Activated CD4-positive, alpha-beta T cell treated with anti-CD3 and anti-CD28 coated beads, Interleukin-2, amount 50 U/mL, for 48 hours (primary cell): ENCODE data around the gene IBSP.

Source experiments
- DNase-seq, 2 experiments: peaks; one replicate each; pipeline ENCODE4 v3.0.0-alpha.2; 2020

IBSP gene

DNA sequence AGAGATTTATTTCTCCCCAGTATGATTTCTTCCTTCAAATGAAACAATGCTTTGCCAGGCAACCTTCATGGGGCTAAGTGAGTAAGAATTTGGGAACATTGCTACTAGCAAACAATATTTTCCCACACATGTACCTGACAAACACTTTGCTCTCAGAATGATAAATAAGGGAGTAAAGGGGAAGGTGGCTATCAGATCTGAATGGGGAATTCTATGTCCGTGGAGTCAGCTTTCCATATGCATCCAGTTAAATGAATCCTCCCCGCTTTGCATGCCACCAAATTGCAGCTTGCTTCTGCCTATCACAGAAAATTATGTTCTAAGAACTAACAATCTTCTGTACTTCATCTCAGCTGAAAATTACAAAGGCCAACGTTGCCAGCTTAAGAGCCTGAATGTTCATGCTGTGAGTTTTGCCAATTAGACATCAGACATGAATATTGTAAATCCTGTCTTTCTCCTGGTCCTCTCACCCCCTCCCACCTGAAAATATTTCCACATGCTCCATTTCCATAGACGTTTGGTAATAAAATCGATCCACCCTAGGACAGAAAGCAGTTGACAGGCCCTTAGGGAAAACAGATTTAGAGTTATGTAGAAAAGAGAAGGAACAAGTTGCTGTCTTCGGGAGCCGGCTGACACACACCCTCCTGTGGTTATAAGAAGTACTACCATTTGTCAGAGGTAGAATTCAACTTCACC, 39.7 kb downstream of the IBSP start:
- peak in 1 of 2 experiments; percentile 3 for DNase-seq

DNA sequence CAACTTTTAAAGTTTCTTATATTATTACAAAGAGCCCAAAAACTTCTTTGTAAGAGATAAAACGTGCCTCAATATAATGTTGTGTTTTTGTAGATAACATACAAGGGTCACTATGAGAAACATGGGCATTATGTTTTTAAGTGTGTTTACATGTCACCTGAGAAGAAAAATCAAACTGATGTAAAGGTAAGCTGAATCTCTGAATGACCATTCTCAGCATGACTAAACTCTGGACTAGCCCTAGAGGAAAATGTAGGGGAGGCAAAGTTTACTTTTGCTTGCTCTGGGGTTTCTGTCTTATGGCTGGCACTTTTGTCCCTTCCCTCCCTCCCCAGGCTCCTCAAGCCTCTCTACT, 40.2 kb downstream of the IBSP start:
- no peak for DNase-seq

DNA sequence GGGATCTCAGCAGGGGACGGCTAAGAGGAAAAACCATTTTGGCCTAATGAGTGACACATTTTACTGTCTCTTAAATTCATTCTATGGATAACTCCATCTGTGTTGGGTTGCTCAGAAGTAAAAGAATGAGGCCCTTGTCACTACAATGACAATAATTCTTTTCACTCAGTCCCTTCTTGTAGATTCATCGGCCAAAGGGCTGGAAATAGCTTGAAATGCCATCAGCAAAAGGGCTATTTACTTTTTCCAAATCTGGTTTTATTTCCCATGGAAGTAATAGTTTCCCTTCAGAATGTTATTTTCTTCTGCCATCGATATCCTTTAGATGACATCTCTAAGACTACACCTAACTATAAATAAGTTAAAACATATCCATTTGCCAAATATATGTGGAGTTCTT, 40.8 kb downstream of the IBSP start:
- DNase-seq: no peak

DNA sequence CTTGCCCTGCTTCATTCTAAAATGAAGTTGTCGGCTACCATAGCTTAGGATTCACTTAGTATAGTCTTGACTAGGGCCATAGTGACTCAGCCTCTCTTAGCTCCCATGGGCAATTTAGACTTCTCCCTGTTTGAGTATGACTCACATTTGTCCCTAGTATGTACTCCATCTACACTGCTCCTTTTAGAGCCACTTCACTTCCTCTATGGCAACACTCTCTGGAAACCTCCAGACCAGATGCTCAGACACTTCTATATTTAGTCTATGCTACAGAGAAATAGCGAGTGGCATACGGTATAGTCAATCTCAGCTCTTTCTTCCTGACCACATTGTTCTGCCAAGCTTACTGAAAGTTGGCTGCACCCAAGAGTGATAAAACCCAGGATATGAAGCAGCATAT, 44.6 kb downstream of the IBSP start:
- DNase-seq: no peak

DNA sequence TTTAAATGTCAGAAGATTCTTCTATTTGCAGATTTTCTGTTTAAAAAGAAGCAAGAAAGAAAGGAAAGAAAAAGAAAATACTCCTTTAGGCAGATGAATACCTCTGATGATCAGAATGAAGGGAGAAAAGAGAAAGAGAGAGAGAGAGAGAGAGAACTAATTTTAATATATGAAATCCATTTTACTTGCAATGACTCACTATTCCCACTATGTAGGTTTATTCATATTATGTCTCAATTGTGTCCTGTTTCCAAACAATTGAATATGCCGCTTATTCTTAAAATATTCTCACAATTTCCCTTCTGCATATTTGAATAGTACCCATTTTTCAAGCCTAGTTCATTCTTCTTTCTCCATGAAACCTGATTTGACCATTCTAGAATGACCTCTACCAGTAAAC, 45.1 kb downstream of the IBSP start:
- DNase-seq: no peak

DNA sequence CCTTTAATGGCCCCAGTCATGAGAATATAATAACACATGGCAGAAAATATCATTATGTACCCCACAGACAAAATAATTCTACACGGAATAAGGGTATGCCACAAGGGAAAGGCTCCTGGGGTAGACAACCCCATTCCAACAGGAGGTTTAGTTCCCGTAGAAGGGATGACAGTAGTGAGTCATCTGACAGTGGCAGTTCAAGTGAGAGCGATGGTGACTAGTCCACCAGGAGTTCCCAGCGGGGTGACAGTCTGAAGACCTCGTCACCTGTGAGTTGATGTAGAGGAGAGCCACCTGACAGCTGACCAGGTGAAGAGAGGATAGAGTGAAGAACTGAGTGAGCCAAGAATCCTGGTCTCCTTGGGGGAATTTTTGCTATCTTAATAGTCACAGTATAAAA, 46.9 kb downstream of the IBSP start:
- DNase-seq: no peak

DNA sequence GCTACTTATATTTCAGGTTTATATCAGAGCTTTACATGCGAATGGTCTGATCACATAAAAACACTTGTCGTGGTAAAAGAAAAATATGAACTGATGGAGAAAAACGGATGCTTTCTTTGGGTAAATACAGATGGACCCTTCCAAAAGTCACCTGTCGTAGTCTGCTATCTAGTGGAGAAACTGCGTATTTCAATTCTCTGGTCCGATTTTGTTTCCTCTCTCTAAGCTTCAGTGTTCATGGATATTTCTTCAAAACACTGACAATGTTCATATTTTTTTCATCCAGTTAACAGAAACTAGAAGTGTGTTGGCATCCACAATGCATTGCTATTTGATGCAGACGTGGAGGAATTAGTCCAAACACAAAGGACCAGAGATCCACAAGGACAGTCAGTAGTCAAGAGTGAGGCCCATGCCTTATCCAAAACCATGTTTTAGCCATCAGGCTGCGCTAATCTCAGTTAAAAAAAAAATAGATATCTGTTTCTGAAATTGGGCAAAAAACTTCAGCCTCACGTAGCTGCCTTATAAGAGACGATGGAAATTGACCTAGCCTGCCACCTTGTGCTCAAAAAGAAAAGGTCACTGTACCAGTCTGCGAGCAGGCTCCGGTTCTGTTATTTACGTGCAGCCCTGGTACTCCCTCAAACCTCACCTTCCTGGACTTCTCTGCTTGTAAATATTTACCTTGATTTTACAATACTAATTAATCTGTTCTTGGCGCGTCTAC, 49.4 kb downstream of the IBSP start:
- DNase-seq: peak; percentile 27 to 34

DNA sequence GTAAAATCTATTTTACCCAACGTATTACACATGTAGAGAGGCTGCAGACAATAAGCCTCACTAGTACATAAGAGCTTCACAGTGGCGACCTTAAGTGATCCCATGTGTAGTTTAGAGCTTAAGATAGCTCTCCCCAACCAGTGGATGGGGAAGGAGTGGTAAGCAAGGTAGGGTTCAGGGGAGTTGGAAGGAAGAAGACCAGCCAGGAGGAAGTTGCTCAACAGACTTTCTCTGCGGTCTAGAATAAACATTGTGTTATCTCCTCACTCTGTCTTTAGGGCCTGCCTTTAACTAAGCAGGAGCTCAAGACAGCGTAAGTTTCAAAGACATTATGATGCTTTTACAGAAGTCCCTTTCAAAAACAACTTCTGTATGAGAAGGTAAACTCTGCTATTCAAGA, 50.3 kb downstream of the IBSP start:
- no peak for DNase-seq

DNA sequence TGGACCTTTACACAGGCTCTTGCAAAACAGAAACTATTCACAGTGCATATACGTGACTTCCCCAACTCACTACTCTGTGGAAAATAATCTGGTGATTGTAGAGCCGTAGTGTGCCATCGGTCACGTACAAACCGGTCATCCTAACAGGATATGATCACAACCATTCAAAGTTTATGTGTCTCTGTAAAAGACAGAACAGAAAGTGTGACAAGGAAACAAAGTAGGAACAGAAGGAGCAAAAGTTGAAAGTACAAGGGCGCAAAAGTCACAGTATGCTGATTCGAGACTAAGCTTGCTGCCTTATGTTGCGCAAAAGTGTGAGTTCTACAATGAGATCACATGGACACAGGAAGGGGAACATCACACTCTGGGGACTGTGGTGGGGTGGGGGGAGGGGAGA, 52.0 kb downstream of the IBSP start:
- DNase-seq: no peak

DNA sequence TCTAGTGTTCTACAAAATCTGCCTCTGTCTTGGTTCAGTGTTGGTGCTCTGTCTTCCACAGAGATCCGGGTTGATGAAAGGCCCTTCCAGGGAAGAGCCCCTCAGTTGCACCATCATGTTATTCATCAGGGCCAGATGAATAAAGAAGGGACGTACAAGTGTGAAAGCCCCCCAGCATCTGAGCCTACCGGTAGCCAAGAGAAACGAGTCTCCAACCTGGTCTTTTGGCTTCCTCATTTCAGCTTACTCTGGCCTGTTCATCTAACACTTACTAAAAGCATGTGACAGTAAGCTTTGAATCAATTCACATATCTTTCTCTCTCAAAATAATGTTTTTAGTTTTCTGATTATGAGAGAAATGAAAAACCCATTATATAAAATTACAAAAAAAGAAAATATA, 52.6 kb downstream of the IBSP start:
- DNase-seq: no peak

DNA sequence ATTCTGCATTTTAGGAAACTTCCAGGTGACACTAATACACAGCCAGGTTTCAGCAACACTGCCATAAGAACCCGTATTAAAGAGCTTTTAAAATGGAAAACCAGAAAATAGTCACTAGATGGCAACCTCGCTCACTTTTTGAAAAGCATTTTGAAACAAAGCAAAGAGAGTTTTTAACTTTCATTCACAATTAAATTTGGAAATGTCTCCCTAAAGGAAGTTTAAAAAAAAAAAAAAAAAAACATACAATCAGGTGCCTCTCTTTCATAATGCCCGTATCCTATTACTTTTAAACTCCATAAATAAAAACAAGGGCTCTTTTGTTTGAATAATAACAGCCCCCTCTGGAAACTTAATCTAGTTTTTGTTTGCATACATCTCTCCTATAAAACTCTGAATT, 53.8 kb downstream of the IBSP start:
- DNase-seq: no peak

DNA sequence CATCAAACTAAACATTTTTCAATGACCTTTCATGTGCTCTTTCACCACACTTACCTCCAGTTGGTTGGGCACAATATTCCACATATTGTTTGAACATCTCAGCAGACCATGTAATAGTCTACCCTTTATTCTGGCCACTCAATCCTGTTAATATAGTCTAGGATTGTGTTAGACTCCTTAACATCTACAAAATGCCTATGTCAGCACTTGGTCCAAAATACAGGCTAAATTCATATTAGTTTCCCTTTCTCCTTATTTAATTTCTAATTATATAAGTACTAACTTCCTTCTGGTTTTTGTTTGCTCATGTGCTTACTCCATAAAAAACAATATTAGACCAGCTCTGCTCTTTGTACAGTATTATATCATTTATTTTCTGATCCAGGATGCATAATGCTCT, 54.5 kb downstream of the IBSP start:
- no peak for DNase-seq

DNA sequence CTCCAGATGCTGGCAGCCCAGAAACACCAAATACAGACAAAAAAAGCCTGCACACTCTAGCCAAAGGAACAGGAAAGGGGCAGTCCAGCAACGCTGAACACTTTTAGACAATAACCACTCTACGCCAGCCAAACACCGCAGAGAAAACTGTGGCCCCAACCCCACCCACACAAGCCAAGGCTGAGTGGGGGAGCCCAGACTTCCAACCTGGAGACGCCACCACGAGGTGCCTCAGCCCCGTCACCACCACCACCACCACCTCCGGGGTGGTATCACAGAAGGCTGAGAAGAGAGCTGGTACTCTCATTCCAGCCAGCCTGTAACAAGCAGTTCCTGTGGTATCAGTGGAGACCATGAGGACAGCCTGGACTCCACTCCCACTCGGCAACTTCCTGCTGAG, 56.2 kb downstream of the IBSP start:
- DNase-seq: no peak

DNA sequence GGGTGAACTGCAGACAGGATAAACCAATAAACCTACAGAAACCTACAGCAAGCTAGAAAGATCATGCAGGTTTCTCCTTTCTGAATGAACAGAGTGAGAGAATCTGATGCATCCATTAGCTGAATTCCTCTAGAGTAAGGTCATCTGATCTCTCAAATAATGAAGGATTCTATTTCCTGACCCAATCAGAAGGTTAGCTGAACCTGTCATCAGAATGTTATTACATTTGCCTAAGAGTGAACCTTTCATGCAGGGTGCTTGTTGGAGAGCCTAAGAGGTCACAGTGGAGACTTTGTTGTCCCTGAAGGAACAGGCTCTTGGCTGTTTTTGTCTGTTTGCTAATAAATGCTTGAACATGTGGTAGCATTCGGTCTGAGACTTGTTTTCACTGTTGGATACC, 57.5 kb downstream of the IBSP start:
- DNase-seq: no peak

DNA sequence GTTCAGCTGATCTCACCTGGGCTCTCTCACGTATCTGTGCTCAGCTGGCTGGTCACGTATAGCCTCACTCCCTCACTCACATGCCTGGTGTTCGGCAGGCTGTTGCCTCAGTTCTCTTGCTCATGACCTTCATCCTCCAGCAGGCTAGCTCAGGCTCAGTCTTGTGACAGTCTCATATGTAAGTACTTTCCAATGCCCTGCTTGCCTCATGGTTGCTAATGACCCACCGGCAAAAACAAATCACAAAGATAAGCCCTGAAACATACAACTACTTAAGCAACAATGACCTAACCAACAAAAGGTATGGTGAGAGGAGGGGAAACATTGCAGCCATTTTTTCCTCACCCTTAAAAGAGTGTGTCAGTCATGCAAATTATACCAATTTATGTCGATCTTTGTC, 58.4 kb downstream of the IBSP start:
- DNase-seq: no peak
